A172 (cell line): ENCODE data around the gene ATP9A. TPM values are rescaled to one million over a fixed set of nuclear protein-coding genes. Genes with fewer than 3 reads are reported as not detected.
"Not testable (repeated sequence)": the region's sequence is repeated elsewhere in the genome, so short reads cannot be mapped to it uniquely, and the experiment has no call there.

ENCODE experiments used
- DNase-seq: peaks from one replicate; pipeline ENCODE4 v3.0.0-alpha.2; 2015; ENCODE audit warnings: low spot score
- total RNA-seq: library from RNA; depleted of rRNA; stranded (reverse); fragments of >200 nt; shearing (Covaris generic); gene quantifications from 2 replicates; pipeline ENCODE4 v1.2.3, GENCODE V29; 2014

ATP9A gene
- total RNA-seq, 1 experiment from 2014 or later, result 19.5 TPM

DNA sequence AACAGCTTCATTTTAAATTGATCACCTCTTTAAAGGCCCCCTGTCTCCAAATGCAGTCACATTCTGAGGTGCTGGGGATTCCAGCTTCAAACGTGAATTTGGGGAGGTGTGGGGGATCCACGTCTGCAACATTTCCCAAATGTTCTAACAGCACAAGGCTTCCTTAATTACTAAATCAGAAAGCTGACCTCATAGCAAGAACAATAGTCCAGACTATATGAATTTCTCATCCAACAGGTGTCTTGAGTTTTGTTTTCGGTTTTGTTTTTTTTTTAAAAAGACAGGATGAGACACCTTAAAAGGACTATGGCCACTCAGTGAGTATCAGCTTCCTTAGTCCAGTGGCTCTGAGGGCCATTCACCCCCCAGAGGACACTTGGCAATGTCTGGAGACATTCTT lies 11.5 kb downstream of the ATP9A start:
- no peak for DNase-seq

DNA sequence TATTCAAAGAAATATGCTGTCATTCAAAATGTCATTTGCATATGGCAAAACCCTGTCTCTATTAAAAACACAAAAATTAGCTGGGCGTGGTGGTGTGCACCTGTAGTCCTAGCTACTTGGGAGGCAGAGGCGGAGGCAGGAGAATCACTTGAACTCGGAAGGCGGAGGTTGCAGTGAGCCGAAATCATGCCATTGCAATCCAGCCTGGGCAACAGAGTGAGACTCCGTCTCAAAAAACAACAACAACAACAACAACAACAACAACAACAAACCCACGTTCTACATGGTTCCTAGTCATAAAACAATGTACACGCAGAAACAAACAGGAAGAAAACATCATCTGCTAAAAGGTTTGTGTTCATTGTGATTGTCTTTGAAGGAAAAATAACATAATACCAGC lies 15.0 kb downstream of the ATP9A start:
- not testable (repeated sequence) for DNase-seq

DNA sequence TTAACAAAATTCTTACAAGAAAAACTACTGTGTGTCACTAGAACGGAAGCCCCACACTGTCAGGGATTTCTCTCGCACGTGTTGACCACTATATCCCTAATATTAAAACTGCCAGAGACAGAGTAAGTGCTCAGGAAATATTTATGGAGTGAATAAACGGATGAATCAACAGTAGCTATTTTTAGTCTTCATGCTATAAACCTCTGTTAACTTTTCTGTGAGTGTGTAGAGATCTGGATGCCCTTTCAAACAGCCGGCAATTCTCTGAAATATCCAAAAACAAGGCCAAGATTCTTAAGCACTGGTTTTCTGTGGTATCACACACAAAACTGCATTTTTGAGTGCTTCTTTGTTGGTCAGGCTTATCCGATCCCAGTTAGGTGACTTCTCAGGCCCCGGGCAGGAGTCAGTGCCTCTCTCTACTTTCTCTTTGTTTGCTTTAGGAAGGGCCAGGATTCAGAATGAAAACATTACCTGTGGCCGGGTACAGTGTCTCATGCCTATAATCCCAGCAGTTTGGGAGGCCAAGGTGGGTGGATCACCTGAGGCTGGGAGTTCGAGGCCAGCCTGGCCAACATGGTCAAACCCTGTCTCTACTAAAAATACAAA lies 15.7 kb downstream of the ATP9A start:
- DNase-seq, result peak; percentile 89

DNA sequence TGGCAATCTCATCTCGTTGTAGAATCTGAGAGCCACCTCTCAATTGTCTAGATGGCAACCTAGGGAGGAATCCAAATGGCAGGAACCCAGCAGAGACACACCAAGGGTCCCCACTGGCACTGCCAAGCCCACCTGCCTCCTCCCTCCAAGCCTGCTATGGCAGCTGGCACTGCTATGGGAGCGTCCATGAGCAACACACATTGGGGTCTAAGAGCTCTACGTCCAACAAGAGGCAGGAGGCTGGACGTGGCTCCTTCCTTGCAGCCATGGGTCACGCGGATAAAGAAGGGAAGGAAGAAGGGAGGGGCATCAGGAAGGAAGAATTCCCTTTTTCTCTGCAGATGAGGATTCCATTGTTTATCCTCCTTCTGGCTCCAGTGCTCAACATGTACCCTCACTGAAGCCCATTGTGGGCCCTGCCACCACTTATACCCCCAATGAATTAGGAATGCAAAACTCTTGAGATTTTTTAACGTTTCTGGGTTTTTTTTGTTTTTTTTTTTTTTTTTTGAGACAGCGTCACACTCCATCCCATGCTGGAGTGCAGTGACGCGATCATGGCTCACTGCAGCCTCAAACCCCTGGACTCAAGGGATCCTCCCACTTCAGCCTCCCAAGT lies 17.3 kb downstream of the ATP9A start:
- no peak for DNase-seq

DNA sequence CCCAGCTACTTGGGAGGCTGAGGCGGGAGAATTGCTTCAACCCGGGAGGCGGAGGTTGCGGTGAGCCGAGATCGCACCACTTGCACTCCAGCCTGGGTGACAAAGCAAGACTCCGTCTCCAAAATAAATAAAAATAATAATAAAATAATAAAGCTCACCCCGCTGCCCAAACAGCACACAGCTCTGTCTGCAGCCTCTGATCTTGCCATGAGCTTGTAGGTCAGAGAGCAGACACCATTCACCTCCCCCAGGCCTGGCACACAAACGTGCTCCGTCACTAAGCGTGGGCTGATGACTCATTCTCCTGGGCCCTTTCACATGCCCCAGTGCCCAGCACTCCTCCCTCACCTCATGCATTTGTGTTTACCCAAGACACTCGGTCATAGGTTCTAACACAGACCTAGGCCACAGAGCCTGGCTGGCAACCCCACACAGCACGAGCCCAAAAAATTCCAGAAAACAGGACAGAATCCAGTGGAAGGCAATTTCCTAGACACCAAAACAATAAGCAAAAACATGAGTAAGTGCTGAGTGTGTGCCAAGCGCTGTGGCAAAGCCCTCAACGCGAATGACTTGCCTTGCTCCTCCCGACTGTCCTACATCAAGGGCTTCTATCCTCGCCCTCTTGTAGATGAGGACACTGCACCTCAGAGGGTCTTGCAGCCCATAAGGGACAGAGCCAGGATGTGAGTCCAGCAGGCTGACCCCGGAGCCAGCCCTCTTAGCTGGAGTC lies 18.0 kb downstream of the ATP9A start:
- DNase-seq, result peak; percentile 97

DNA sequence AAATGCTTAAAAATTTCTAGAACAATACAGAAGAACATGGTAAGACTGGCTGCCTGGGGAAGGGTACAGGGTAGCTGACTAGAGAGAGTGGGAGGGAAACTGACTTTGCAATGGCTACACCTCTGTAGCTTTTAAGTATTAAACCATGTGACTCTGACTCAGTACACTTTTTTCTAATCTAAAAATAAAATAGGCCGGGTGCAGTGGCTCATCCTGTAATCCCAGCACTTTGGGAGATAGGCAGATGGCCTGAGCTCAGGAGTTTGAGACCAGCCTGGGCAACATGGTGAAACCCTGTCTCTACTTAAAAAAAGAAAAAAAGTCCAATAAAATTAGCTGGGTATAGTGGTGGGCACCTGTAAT lies 18.5 kb downstream of the ATP9A start:
- peak; percentile 80 for DNase-seq

DNA sequence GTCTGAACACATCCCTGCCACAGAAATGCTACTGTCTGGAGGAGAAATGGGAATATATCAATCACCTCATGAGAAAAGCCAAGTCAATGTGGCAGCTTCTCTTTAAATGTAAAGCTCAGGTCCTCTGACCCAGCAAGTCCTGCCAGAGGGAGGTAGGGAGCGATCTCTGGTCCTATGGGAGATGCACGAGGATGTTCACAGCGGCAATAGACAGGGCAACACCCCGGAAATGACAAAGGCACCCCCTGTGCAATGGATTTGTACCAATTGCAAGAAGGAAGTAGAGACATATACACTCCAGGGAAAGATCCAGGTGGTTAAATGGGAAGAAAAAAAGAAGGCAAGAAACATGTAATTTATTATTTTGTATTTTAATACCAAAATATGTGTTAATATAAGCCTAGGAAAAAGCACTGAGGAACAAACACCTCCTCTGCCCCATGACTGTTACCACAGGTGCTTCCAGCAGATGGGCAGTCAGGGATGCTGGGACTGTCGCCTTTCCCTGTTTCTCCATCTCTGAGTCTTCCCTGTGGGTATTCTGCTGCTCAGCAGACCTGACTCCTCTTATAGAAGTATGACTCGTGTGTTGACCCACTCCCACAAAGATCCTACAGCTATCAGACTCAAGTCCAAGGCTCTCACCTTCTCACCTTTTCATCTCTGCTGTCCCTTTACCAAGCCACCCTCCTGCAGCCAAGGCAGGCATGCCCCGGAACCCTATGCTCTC lies 20.8 kb downstream of the ATP9A start:
- DNase-seq, result peak; percentile 19

DNA sequence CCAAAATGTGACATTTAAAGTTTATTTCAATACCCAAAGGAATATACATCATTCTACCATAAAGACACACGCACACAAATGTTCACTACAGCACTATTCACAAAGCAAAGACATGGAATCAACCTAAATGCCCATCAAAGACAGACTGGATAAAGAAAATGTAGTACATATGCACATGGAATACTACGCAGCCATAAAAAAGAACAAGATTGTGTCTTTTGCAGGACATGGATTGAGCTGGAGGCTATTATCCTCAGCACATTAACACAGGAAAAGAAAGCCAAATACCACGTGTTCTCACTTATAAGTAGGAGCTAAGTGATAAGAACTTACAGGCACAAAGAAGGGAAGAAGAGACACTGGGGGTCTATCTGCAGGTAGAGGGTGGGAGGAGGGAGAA lies 22.4 kb downstream of the ATP9A start:
- DNase-seq, result no peak

DNA sequence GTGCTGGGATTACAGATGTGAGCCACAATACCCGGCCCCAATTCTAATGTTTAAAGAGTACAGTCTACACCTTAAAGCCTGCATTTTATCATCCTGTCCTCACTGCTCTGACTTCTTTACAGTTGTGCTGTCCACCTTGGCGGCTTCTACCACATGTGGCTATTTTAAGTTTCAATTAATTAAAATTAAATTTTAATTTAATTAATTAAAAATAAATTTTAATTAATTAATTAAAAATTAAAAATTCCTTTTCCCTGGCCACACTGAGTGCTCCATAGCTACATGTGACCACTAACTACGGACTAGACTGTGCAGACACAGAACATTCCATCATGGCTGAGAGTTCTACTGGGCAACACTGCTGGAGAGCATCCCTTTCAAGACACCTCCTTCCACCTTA lies 27.4 kb downstream of the ATP9A start:
- no peak for DNase-seq

DNA sequence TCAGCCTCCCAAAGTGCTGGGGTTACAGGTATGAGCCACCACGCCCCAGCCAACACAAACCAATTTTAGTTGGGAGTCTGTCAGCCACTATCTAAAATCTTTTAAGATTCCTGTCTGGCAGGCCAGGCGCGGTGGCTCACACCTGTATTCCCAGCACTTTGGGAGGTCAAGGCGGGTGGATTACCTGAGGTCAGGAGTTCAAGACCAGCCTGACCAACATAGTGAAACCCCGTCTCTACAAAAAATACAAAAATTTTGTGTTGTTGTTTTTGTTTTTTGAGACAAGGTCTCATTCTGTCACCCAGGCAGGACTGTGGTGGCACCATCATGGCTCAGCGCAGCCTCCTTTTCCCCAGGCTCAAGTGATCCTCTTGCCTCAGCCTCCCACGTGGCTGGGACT lies 27.9 kb downstream of the ATP9A start:
- DNase-seq, result not testable (repeated sequence)

DNA sequence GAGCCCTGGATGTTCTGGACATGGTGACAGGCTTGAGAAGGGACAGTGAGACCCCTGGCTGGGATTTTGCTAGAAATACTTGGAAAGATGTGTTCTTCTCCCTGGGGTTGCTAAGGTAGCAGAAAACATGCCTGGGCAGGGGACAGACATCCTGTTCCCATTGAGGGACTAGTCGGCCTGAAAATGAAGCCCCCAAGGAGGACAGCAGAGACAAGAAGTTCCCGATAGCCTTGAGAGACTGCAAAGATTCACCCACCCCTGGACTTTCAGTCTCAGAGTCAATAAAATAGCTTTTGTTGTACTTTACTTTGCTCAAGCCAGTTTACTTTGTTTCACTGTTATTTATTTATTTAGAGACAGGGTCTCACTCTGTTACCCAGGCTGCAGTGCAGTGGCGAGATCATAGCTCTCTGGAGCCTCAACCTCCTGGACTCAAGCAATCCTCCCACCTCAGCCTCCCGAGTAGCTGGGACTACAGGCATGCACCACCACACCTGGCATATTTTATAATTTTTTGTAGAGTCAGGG lies 28.4 kb downstream of the ATP9A start:
- no peak for DNase-seq

DNA sequence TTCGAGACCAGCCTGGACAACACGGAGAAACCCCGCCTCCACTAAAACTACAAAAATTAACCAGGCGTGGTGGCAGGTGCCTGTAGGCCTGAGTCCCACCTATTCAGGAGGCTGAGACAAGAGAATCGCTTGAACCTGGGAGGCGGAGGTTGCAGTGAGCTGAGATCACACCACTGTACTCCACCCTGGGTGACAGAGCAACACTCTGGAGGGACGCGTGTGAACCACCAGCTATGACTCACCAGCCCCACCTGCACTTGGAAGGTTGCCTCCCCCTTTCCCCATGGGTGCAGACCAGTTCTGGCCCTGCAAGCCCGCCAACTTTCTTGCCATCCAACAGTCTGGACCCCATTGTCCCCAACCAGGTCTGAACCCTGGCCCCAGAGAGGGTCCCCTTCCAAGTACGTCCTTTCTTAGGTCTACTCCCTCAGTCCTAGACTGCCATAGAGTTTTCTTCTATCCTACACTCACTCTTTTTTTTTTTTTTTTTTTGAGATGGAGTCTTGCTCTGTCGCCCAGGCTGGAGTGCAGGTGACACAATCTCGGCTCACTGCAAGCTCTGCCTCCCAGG lies 29.2 kb downstream of the ATP9A start:
- peak; percentile 77 for DNase-seq

DNA sequence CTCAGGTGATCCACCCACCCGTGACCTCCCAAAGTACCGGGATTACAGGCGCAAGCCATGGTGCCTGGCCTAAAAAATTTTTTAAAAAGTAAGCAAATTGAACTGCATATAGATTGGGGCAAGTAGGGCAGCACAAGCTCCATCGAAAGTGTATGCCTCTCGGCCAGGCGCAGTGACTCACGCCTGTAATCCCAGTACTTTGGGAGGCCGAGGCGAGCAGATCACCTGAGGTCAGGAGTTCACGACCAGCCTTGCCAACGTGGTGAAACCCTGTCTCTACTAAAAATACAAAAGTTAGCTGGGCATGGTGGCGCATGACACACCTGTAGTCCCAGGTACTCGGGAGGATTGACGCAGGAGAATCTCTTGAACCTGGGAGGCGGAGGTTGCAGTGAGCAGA lies 29.9 kb downstream of the ATP9A start:
- DNase-seq, result not testable (repeated sequence)

DNA sequence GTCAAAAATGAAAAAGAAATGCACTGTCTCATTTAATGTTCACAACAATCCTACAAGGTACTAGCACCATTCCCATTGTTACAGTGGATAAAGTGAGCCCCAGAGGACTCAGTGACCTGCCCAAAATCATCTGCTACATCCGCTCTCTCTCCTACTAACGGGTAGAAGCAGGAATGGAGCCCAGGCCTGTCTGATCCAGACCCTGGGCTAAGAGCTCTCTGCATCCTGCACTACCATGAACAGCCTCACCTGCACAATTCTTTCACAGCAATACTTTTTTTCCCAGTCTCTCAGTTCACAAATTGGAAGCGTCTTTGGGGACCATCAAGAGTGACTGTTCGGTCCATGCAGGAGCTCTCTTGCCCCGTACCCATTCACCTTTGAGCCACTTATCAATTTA lies 31.2 kb downstream of the ATP9A start:
- no peak for DNase-seq

DNA sequence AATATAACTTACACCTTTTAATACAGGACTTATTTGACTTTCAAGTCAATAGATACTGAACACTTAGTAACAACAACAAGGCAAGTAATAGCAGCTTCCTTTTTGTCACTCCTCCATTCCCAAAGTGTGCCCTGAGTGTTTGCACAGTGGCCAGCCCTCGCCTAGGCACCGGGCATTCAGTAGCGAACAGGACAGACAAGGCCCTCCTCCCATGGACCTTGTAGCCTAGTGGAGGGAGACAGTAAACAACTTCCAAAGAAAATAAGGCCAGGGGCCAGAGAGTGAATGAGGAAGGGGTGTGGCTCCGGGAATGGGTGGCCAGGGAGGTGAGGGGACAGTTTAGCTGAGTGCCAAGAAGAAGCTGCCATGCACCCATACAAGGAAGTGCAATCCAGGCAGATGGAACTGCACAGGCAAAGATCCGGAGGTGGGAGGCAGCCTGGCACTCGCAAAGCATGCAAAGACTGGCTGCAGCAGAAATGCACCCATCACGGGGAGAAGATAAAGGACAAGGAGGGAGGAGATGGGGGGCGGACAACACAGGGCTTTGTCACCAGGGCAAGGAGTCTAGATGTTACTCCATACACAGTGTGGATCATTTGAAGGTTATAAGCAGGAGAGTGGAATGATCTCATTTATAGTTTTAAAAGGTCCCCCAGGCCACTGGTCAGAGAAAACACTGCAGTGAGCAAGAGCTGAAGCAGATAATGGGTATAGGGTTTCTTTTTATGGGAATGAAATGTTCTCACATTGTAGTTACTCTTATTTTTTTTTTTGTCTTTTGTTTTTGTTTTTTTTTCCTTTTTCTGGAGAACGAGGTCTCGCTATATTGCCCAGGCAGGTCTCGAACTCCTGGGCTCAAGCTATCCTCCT lies 32.2 kb downstream of the ATP9A start:
- no peak for DNase-seq

DNA sequence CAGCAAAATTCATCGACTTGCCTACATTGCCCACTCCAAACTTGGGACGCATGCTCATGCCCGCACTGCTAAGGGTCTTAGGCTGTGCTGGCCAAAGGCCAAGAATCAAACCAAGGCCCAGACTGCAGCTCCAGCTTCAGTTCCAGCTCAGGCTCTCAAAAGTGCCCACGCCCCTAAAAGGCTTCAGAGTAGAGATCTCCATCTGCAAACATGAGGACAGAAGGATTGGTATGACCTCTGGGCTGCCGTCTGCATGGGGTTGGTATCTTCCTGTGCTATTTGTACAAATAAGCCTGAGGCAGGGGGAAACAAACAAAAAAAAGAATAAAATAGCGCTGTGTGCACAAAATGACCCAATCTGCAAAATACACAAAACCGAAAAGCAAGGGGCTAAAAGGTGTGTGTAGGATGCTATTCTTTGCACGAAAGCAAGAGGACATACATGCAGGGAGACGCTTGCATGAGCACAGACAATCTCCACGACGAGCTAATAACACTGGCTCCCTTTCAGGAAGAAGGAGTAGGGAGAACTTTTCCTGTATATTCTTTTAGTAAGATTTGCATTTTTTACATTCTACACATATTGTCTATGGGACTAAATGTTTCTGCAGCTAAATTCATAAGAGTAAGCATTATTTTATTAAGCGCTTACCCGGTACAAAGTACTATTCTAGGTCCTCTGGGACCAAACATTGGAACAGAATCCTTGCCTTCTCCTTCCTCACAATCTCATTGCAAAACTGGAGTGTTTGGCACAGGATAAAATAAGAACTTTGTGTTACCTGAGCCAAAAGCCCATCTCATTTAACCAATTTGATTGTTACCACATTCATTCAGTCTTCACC lies 33.1 kb downstream of the ATP9A start:
- no peak for DNase-seq

DNA sequence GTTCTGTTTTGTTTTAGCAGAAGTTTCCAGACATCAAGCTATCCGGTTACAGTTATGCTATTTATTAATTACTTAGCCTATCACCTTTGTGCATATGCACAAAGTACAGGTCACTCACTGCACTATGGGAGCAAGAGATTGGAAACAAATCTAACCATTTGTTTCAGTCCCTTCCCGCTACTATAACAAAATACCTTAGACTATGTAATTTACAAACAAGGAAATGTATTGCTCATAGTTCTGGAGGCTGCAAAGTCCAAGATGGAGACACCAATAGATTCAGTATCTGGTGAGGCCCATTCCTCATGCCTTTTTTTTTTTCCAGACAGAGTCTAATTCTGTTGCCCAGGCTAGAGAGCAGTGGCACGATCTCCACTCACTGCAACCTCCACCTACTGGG lies 35.1 kb downstream of the ATP9A start:
- no peak for DNase-seq

DNA sequence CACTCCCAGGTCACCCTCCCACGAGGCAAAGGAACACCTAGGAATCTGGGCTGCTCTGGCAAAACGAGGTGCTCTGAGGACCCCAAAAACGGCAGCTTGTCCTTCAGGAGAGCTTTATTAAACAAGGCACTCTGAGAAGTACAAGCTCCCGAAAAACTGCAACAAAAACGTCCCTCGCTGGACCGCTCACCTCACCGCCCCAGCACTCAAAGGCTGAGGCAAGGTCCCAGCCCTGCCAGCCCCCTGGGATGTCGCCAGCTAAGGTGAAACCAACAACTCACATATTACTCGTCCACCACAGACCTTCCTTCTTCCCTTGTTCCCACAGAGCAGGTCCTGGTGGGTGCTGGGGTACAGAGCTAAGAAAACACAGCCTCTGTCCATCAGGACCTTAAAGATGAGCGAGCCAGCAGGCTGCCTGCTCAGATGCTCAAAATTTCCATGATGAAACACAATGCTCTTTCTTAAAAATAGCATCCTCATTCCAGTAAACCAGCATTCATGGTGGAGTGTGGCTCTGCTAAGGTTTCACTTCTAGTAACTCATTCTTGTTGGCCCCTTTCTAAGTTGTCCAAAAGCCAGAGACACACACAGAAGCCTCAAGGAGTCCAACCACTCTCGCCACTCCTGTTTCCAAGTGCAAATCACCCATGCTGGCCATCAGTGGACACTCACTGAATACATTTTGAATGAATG lies 35.9 kb downstream of the ATP9A start:
- no peak for DNase-seq

DNA sequence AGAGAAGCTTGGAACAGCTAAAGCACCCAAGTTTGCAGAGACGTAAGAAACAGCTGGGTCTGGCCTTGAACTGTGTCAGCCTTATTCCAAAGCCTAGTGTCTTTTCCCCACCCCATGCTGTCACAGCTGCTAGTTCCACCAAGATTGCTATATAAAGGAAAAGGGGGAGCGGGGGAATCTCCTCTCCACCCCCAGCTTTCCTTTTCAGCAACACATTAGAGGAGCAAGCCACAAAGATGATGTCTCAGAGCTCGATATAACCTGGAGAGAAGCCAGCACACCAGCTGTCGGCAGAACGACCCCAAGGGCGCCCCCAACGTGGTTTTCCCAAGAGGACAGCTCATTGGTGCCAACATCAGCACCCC lies 36.5 kb downstream of the ATP9A start:
- DNase-seq, result no peak

DNA sequence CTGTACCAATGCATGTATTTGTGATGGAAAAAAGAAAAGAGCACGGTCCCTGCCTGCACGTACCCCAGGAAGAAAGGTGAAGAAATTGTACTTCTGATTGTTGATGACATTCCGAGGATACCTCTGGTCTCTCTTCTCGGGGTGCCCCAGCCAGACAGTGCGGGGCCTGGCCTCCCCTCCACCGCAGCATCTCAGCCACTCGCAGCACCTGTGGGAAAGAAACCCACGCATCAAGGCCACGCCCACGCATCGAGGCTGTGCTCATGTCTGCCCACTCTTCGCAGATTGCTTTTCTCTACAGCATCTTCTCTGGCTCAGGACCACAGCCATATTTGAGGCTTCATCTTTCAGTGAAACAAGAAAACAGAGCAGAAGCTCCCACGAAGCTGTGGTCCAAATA lies 38.4 kb downstream of the ATP9A start:
- no peak for DNase-seq
